ENCODE results near the gene NMNAT2. TPM values are rescaled to one million over a fixed set of nuclear protein-coding genes. Genes with fewer than 3 reads are reported as not detected.

The NMNAT2 gene
- total and polyA plus RNA-seq, 2 of the 13 experiments (the other 11 are each of a cell fraction or from before 2014, with no cell fraction given) = not detected

DNA sequence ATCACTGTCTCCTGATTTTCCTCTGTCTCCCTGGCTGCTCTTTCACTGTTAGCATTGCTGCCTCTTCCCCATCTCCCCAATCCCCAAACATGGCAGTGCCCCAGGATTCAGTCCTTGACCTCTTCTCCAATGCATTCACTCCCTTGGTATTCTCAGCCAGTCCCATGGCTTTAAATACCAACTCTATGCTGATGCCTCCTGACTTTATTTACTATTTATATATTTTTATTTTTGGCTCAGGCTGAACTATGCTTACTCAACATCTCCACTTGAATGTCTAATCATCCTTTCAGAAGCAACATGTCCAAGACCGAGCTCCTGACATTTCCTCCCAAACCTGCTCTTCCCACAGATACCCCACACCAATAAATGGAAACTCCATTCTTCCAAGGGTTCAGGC is 26.3 kb downstream of the NMNAT2 start:
- H3K9me3 ChIP-seq (ENCODE audit: low read length) = no peaks in the 10 kb centered on the region
- H3K79me2 ChIP-seq (ENCODE audit: insufficient read depth, low read length) = no peaks in the 10 kb centered on the region
- no peak overlapping the region for H3K4me3 ChIP-seq (replicated peaks in 1 of 3; ENCODE audit: insufficient read depth in 1 of 3, low read depth in 2 of 3, low read length in 3 of 3)
- DNase-seq (ENCODE audit: low spot score) (no peak), FAIRE-seq (no peak), ATAC-seq (no peak)
- peaks cover under 1 to 2% of the 10 kb centered on the region in 2 experiments; a peak in 2 of 5 replicates for H3K27me3 ChIP-seq (ENCODE audit: control insufficient read depth in 1 of 2, insufficient read depth in 2 of 2, low read length in 2 of 2)
- H3K27ac ChIP-seq (ENCODE audit: extremely low read length, insufficient read depth, low read length) = no peak overlapping the region
- POLR2A ChIA-PET = no interaction called here
- WGBS (ENCODE audit: low lambda C conversion rate) = 3% methylated on average over 1 of the region's 1 CpG
- in situ Hi-C loops (cut with HindIII; ENCODE audit: extremely low pct_ligation_motif_present, low pct_unique_long_range_greater_than_20kb) = no loop called here
- no peak overlapping the region for H3K9ac ChIP-seq (ENCODE audit: insufficient read depth, low read depth, low read length)
- H3K4me1 ChIP-seq (ENCODE audit: insufficient read depth, low read length) = no peaks in the 10 kb centered on the region
- BruUV-seq (replicated peaks) = no TSS peak
- no peak for TF ChIP-seq RFX5 (IDR thresholded peaks at IDR 0.05; ENCODE audit: low read depth, low read length)
- TF ChIP-seq RBAK (CRISPR knock-in tag; IDR thresholded peaks at IDR 0.05) = no peak
- no peak for TF ChIP-seq KDM5A (IDR thresholded peaks at IDR 0.05; ENCODE audit: borderline replicate concordance, low read length)
- no peak for TF ChIP-seq ZNF205 (CRISPR knock-in tag; IDR thresholded peaks at IDR 0.05)
- TF ChIP-seq, protein P1, sequence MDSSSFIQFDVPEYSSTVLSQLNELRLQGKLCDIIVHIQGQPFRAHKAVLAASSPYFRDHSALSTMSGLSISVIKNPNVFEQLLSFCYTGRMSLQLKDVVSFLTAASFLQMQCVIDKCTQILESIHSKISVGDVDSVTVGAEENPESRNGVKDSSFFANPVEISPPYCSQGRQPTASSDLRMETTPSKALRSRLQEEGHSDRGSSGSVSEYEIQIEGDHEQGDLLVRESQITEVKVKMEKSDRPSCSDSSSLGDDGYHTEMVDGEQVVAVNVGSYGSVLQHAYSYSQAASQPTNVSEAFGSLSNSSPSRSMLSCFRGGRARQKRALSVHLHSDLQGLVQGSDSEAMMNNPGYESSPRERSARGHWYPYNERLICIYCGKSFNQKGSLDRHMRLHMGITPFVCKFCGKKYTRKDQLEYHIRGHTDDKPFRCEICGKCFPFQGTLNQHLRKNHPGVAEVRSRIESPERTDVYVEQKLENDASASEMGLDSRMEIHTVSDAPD (CRISPR knock-in tag; IDR thresholded peaks at IDR 0.05) = no peak
- TF ChIP-seq, protein P2, sequence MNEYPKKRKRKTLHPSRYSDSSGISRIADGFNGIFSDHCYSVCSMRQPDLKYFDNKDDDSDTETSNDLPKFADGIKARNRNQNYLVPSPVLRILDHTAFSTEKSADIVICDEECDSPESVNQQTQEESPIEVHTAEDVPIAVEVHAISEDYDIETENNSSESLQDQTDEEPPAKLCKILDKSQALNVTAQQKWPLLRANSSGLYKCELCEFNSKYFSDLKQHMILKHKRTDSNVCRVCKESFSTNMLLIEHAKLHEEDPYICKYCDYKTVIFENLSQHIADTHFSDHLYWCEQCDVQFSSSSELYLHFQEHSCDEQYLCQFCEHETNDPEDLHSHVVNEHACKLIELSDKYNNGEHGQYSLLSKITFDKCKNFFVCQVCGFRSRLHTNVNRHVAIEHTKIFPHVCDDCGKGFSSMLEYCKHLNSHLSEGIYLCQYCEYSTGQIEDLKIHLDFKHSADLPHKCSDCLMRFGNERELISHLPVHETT (CRISPR knock-in tag; conservative IDR thresholded peaks at IDR 0.05) = no peak
- no peak for TF ChIP-seq GMEB1 (CRISPR knock-in tag; IDR thresholded peaks at IDR 0.05; ENCODE audit: borderline replicate concordance)
- TF ChIP-seq CBX2 (IDR thresholded peaks at IDR 0.05; ENCODE audit: low read depth, low read length) = no peak
- no peak for TF ChIP-seq CBX2 (CRISPR knock-in tag; IDR thresholded peaks at IDR 0.05; ENCODE audit: low read depth)
- no peak for TF ChIP-seq ZBTB25 (CRISPR knock-in tag; IDR thresholded peaks at IDR 0.05)
- no peak for TF ChIP-seq CAMTA2 (CRISPR knock-in tag; IDR thresholded peaks at IDR 0.05; ENCODE audit: borderline replicate concordance)
- TF ChIP-seq ZNF563 (CRISPR knock-in tag; IDR thresholded peaks at IDR 0.05) = no peak
- TF ChIP-seq, protein P3, sequence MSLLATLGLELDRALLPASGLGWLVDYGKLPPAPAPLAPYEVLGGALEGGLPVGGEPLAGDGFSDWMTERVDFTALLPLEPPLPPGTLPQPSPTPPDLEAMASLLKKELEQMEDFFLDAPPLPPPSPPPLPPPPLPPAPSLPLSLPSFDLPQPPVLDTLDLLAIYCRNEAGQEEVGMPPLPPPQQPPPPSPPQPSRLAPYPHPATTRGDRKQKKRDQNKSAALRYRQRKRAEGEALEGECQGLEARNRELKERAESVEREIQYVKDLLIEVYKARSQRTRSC (CRISPR knock-in tag; IDR thresholded peaks at IDR 0.05; ENCODE audit: low read depth) = no peak
- TF ChIP-seq, protein P4, sequence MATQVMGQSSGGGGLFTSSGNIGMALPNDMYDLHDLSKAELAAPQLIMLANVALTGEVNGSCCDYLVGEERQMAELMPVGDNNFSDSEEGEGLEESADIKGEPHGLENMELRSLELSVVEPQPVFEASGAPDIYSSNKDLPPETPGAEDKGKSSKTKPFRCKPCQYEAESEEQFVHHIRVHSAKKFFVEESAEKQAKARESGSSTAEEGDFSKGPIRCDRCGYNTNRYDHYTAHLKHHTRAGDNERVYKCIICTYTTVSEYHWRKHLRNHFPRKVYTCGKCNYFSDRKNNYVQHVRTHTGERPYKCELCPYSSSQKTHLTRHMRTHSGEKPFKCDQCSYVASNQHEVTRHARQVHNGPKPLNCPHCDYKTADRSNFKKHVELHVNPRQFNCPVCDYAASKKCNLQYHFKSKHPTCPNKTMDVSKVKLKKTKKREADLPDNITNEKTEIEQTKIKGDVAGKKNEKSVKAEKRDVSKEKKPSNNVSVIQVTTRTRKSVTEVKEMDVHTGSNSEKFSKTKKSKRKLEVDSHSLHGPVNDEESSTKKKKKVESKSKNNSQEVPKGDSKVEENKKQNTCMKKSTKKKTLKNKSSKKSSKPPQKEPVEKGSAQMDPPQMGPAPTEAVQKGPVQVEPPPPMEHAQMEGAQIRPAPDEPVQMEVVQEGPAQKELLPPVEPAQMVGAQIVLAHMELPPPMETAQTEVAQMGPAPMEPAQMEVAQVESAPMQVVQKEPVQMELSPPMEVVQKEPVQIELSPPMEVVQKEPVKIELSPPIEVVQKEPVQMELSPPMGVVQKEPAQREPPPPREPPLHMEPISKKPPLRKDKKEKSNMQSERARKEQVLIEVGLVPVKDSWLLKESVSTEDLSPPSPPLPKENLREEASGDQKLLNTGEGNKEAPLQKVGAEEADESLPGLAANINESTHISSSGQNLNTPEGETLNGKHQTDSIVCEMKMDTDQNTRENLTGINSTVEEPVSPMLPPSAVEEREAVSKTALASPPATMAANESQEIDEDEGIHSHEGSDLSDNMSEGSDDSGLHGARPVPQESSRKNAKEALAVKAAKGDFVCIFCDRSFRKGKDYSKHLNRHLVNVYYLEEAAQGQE (IDR thresholded peaks at IDR 0.05; ENCODE audit: borderline replicate concordance in 1 of 2, low read depth in 1 of 2, low read length in 2 of 2) = no peak
- TF ChIP-seq NFE2L2 (IDR thresholded peaks at IDR 0.05; ENCODE audit: low read length) = no peak
- no peak for TF ChIP-seq KDM5B (CRISPR knock-in tag; IDR thresholded peaks at IDR 0.05; ENCODE audit: borderline replicate concordance)
- H3K36me3 ChIP-seq (replicated peaks in 1 of 2; ENCODE audit: control insufficient read depth in 1 of 2, insufficient read depth in 2 of 2, low read length in 2 of 2) = no peaks in the 10 kb centered on the region
- CTCF ChIA-PET (ENCODE audit: low intra/inter-chr PET ratio, low total read pairs) = no interaction called here
- intact Hi-C loops (cut with micrococcal nuclease; ENCODE audit: unreplicated experiment) = no loop called here
- H2AFZ ChIP-seq (ENCODE audit: low read length) = no peak overlapping the region
- no peak overlapping the region for H3K4me2 ChIP-seq (ENCODE audit: low read depth, low read length)
- H4K20me1 ChIP-seq (ENCODE audit: insufficient read depth, low read length) = no peaks in the 10 kb centered on the region

All from HepG2 (cell line).